ACC112 (cell line): ENCODE measurements around the gene TMEM41A.
"Not testable (repeated sequence)": the region's sequence is repeated elsewhere in the genome, so short reads cannot be mapped to it uniquely, and the experiment has no call there.

Source experiments
- H2AFZ ChIP-seq: fragments of 200-600 bp; sonication (generic); one replicate; pipeline ENCODE4 v1.6.0; 2017; ENCODE audit warnings: antibody characterized with exemption, low read length; ENCODE audit not compliant: unreplicated experiment
- H3K27ac ChIP-seq: fragments of 200-600 bp; sonication (generic); 2 replicates; pipeline ENCODE4 v1.5.1; 2014; ENCODE audit warnings: low read depth, mild to moderate bottlenecking, antibody characterized with exemption, low read length, moderate library complexity
- H3K27me3 ChIP-seq: fragments of 200-600 bp; sonication (generic); 2 replicates; pipeline ENCODE4 v1.6.1; 2014; ENCODE audit warnings: mild to moderate bottlenecking, antibody characterized with exemption, low read length, moderate library complexity, mixed read lengths; ENCODE audit not compliant: insufficient read depth
- H3K36me3 ChIP-seq: fragments of 200-600 bp; sonication (generic); 2 replicates; pipeline ENCODE4 v1.6.1; 2016; ENCODE audit warnings: mild to moderate bottlenecking, antibody characterized with exemption, low read length, moderate library complexity, mixed read lengths; ENCODE audit not compliant: insufficient read depth
- H3K4me1 ChIP-seq: fragments of 200-600 bp; sonication (generic); one replicate; pipeline ENCODE4 v1.6.1; 2016; ENCODE audit warnings: low read length, mixed read lengths; ENCODE audit not compliant: insufficient read depth, unreplicated experiment, control insufficient read depth
- H3K4me3 ChIP-seq: fragments of 200-600 bp; sonication (generic); 2 replicates; pipeline ENCODE4 v1.5.1; 2014; ENCODE audit warnings: mild to moderate bottlenecking, low read depth, low read length
- H3K79me2 ChIP-seq: fragments of 200-600 bp; sonication (generic); one replicate; pipeline ENCODE4 v1.6.0; 2016; ENCODE audit warnings: low read length; ENCODE audit not compliant: control insufficient read depth, unreplicated experiment, insufficient read depth

The TMEM41A gene

GRCh38 chr3:185489462-185489861, 9.4 kb downstream of the TMEM41A start:
- Histone ChIP-seq H2AFZ (no peak overlapping the region), H3K79me2 (no peaks in the 10 kb centered on the region), H3K27me3 (no peaks in the 10 kb centered on the region), H3K4me3 (no peak overlapping the region), H3K27ac (no peak overlapping the region), H3K36me3 (peaks cover 33% of the 10 kb centered on the region), H3K4me1 (no peaks in the 10 kb centered on the region)

GRCh38 chr3:185488465-185488864, 10.4 kb downstream of the TMEM41A start:
- Histone ChIP-seq H3K36me3 (peaks cover 25% of the 10 kb centered on the region), H3K4me3 (no peak overlapping the region), H3K79me2 (no peaks in the 10 kb centered on the region)

DNA sequence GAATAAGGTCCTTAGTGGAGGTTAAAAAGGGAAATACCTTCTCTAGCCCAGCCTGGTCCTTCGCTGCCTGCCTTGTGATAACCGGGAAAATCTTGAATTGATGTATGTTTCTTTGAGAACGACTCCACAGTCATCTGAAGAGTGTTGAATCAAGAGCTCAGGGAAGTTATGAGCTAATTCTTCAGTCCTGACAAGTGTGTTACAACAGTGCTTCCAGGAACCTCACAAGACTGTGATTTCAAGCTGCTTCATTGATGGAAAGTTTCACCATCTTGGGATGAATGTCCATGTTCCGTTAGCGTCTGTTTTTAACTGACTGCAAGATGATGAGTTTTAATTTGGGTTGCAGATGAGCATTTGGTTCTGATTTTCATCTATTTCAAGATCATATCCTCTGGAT, 12.4 kb downstream of the TMEM41A start:
- no peak overlapping the region for H3K27ac ChIP-seq
- H3K79me2 ChIP-seq = no peaks in the 10 kb centered on the region
- no peaks in the 10 kb centered on the region for H3K4me1 ChIP-seq
- H3K4me3 ChIP-seq = no peak overlapping the region
- H2AFZ ChIP-seq = no peak overlapping the region
- H3K36me3 ChIP-seq = peaks cover 14% of the 10 kb centered on the region
- H3K27me3 ChIP-seq = no peaks in the 10 kb centered on the region

More at GRCh38 chr3:185488465-185488864, 10.4 kb downstream of the TMEM41A start:
- Histone ChIP-seq H3K4me1 (no peaks in the 10 kb centered on the region), H3K27ac (no peak overlapping the region), H3K27me3 (no peaks in the 10 kb centered on the region), H2AFZ (no peak overlapping the region)

DNA sequence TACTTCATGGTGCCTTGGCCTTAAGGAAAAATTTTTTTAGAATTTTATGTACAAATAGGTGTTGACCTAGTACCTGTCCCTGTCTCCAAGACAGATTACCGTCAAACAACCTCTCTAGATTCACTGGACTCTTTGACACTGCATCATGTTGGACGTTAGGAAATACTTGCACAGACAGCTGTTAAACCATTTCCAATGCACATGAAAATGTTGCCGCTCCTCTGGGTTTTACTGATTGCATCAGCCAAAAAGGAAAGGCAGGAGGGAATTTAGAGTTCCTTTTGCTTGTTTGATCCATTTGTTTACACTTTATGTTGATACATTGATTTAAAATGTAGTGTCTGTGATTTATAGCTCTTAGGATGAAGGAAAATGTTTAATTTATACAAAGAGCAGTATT, 14.5 kb downstream of the TMEM41A start:
- Histone ChIP-seq H3K4me1 (no peaks in the 10 kb centered on the region), H3K27ac (no peak overlapping the region), H2AFZ (no peak overlapping the region), H3K27me3 (no peaks in the 10 kb centered on the region), H3K36me3 (peaks cover 10% of the 10 kb centered on the region), H3K79me2 (no peaks in the 10 kb centered on the region), H3K4me3 (no peak overlapping the region)

GRCh38 chr3:185479373-185479945, 19.4 kb downstream of the TMEM41A start:
- H3K27me3 ChIP-seq = no peaks in the 10 kb centered on the region
- H3K36me3 ChIP-seq = peaks cover 22% of the 10 kb centered on the region
- no peak overlapping the region for H2AFZ ChIP-seq
- H3K4me3 ChIP-seq = no peak overlapping the region
- H3K4me1 ChIP-seq = no peaks in the 10 kb centered on the region
- H3K27ac ChIP-seq = no peak overlapping the region
- no peaks in the 10 kb centered on the region for H3K79me2 ChIP-seq

DNA sequence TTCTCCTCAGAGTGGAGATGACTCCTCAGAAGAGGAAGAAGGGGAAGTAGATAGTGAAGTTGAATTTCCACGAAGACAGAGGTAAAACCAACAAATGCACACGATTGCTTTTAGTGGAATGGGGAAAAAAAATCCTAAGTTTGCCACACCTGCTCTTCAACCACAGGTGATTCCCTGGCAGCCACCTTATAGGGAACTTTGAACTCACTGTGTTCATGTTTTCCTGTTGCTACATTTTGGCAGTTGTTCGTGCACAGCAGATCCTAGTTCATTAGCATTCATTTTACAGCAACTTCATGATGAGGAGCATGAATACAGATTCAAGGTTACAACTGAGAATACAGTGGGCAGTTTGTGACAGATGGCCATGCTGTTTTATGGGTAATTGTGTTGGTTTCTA, 21.5 kb downstream of the TMEM41A start:
- peaks cover 22% of the 10 kb centered on the region for H3K36me3 ChIP-seq
- H3K27ac ChIP-seq = no peak overlapping the region
- no peak overlapping the region for H2AFZ ChIP-seq
- no peaks in the 10 kb centered on the region for H3K4me1 ChIP-seq
- H3K27me3 ChIP-seq = no peaks in the 10 kb centered on the region
- no peaks in the 10 kb centered on the region for H3K79me2 ChIP-seq
- no peak overlapping the region for H3K4me3 ChIP-seq

- not testable (repeated sequence) for H3K79me2 ChIP-seq, H2AFZ ChIP-seq, H3K27me3 ChIP-seq, H3K4me3 ChIP-seq, H3K27ac ChIP-seq, H3K4me1 ChIP-seq
- peaks cover 18% of the 10 kb centered on the region for H3K36me3 ChIP-seq
Observed at GRCh38 chr3:185474922-185475321, 23.9 kb downstream of the TMEM41A start.

DNA sequence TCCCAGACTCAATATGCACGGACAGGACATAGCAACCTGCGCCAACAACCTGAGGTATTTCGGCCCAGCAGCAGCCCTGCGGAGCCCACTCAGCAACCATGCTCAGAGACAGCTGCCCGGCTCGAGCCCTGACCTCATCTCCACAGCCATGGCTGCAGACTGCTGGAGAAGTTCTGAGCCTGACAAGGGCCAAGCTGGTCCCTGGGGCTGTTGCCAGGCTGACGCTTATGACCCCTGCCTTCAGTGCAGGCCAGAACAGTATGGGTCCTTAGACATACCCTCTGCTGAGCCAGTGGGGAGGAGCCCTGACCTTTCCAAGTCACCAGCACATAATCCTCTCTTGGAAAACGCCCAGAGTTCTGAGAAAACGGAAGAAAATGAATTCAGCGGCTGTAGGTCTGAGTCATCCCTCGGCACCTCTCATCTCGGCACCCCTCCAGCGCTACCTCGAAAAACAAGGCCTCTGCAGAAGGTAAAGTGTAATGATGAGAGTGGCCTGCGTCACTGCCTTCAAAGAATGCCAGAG, 25.5 kb downstream of the TMEM41A start:
- Histone ChIP-seq H2AFZ (no peak overlapping the region), H3K4me1 (no peaks in the 10 kb centered on the region), H3K4me3 (no peak overlapping the region), H3K36me3 (peaks cover 18% of the 10 kb centered on the region), H3K27ac (no peak overlapping the region), H3K27me3 (no peaks in the 10 kb centered on the region), H3K79me2 (no peaks in the 10 kb centered on the region)

- H3K4me1 ChIP-seq = no peaks in the 10 kb centered on the region
- no peaks in the 10 kb centered on the region for H3K27me3 ChIP-seq
- H3K4me3 ChIP-seq = no peak overlapping the region
- H2AFZ ChIP-seq = no peak overlapping the region
- peaks cover 17% of the 10 kb centered on the region for H3K36me3 ChIP-seq
- no peaks in the 10 kb centered on the region for H3K79me2 ChIP-seq
- no peak overlapping the region for H3K27ac ChIP-seq
Observed at GRCh38 chr3:185470323-185470722, 28.5 kb downstream of the TMEM41A start.

DNA sequence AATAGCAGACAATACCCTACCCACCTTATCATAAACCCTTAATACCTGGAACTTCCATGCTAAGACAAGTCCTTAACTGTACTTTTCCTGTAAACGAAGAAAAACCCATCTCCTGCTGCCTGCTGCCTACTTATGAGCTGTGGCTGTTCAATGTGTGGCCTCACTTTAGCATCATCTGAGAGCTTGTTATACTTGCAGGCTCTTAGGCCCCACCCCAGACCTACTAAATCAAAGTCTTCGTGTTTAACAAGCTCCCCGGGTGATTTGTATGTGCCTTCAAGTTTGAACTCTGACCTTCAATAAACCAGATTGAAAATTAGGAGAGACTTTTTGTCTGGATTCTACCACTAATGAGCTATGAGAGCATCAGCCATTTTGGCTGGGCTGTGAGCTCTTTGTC, 29.3 kb downstream of the TMEM41A start:
- peaks cover 14% of the 10 kb centered on the region for H3K36me3 ChIP-seq
- H3K27me3 ChIP-seq = no peaks in the 10 kb centered on the region
- no peak overlapping the region for H3K4me3 ChIP-seq
- H3K27ac ChIP-seq = no peak overlapping the region
- no peak overlapping the region for H2AFZ ChIP-seq
- H3K79me2 ChIP-seq = no peaks in the 10 kb centered on the region
- H3K4me1 ChIP-seq = no peaks in the 10 kb centered on the region

- not testable (repeated sequence) for H3K4me1 ChIP-seq, H3K27ac ChIP-seq
Observed at GRCh38 chr3:185466123-185466522, 32.7 kb downstream of the TMEM41A start.

More at GRCh38 chr3:185466123-185466522, 32.7 kb downstream of the TMEM41A start:
- H2AFZ ChIP-seq, H3K27me3 ChIP-seq, H3K79me2 ChIP-seq, H3K4me3 ChIP-seq: not testable (repeated sequence)
- H3K36me3 ChIP-seq = peaks cover 14% of the 10 kb centered on the region
